GM12865 (cell line): ENCODE results near the gene POLR2E.

Source experiments
- DNase-seq: peaks from one replicate; pipeline ENCODE4 v3.0.0; 2010; ENCODE audit warnings: low read depth
- H3K4me3 ChIP-seq: 2 replicates; pipeline ENCODE4 v1.5.1; 2011; ENCODE audit warnings: mild to moderate bottlenecking, low read depth, low read length, control low read depth
- TF ChIP-seq, protein P1 (sequence below): IDR thresholded peaks from 2 replicates; pipeline ENCODE4 v1.5.1; 2011; ENCODE audit warnings: low read length, control low read depth, low read depth, inconsistent platforms; ENCODE audit not compliant: insufficient read depth; ENCODE audit errors: missing control alignments

POLR2E gene

DNA sequence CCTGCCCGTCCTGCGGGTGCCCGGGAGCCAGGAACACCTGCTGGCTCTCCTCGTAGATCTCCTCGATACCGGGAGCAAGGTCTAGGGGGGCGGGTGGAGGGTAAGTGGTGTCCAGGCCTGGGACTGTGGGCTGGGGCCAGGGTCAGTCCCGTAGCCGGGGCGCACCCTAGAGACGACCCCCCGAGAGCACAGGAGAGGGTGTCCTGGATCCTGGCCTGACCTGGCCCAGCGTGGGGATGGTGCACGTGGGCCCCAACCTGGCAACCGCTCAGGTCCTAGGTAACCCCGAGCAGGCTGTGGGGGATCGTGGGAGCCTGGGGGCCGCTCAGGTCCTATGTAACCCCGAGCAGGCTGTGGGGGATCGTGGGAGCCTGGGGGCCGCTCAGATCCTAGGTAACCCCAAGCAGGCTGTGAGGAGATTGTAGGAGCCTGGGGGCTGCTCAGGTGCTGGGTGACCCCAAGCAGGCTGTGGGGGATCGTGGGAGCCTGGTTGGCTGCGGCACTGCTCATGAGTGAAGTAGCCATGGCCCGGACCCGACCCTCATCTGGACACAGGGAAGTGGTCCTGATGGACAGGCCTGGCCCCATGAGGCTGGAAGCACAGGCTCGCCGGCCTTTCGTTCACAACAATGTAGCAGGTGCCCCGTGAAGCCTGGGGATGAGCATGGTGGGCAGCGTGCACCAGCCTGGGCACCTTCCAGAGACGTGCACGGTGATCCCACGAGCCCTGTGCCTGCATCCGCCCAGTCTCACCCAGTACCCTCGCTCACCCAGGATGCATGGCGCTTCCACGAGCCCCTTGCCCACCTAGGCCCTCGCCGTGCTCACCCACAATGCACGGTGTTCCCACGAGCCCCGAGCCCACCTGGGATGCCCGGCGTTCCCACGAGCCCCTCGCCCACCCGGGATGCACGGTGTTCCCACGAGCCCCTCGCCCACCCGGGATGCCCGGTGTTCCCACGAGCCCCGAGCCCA is 14.8 kb upstream of the POLR2E start:
- DNase-seq, result no peak
- TF ChIP-seq, protein P1, sequence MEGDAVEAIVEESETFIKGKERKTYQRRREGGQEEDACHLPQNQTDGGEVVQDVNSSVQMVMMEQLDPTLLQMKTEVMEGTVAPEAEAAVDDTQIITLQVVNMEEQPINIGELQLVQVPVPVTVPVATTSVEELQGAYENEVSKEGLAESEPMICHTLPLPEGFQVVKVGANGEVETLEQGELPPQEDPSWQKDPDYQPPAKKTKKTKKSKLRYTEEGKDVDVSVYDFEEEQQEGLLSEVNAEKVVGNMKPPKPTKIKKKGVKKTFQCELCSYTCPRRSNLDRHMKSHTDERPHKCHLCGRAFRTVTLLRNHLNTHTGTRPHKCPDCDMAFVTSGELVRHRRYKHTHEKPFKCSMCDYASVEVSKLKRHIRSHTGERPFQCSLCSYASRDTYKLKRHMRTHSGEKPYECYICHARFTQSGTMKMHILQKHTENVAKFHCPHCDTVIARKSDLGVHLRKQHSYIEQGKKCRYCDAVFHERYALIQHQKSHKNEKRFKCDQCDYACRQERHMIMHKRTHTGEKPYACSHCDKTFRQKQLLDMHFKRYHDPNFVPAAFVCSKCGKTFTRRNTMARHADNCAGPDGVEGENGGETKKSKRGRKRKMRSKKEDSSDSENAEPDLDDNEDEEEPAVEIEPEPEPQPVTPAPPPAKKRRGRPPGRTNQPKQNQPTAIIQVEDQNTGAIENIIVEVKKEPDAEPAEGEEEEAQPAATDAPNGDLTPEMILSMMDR, result no peak

DNA sequence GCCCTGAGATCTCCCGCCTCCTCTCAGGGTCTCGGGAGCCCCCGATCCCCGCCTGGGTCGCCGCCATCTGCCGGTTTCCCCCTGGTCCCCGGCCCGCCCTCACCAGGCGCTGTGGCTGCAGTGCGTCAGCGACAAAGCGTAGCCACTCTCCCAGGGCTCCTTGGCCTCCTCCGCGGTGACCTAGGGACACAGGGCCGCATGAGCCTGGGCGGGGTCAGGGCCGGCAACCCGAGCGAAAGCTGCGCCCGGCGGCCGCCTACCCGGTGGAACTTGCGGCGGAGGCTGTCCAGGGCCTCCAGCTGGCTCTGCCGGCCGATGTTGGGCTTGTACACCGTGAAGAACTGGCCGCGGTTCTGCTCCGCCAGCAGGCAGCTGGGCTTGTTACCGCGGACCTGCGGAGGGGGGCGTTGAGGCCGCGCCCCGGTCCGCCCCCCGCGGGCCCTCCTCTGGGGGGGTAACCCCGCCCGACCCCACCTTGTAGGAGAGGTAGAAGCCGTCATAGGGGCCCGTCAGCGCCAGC is 13.9 kb upstream of the POLR2E start:
- no peak overlapping the region for H3K4me3 ChIP-seq
- TF ChIP-seq, protein P1, result no peak
- no peak for DNase-seq

More for the DNA sequence above, 14.8 kb upstream of the POLR2E start:
- H3K4me3 ChIP-seq, result no peak overlapping the region

DNA sequence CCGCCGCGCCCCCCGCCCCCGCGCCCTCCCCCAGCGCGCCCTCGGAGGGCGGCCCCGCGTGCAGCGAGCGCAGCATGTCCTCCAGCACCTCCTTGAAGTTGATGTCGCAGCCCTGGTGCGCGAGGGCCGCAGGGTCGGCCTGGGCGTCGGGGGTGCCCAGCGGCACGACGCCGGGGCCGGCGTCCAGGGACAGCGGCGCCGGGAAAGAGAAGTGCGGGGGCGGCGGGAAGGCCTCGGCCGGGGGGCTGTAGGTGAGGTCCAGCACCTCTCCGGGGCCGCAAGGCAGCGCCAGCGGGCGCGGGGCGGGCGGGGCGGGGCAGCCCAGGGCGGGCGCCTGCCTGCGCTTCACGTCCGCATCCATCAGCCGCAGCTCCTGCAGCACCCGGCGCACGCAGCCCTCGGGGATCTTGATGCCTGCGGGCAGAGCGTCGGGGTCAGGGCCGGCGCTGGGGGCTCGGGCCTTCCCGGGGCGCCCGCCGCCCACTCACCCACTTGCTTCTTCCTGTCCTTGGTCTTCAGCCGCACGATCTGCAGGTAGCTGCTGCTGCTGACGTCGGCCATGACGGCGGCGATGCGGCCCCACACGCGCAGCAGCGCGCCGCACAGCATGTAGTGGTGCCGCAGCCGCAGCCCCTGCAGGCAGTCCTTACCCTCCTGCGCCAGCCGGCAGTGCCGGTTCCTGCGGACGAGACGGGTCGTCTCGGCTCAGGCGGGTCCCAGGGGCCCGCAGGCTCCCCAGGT is 13.3 kb upstream of the POLR2E start:
- no peak overlapping the region for H3K4me3 ChIP-seq
- TF ChIP-seq, protein P1, result no peak
- DNase-seq, result no peak

DNA sequence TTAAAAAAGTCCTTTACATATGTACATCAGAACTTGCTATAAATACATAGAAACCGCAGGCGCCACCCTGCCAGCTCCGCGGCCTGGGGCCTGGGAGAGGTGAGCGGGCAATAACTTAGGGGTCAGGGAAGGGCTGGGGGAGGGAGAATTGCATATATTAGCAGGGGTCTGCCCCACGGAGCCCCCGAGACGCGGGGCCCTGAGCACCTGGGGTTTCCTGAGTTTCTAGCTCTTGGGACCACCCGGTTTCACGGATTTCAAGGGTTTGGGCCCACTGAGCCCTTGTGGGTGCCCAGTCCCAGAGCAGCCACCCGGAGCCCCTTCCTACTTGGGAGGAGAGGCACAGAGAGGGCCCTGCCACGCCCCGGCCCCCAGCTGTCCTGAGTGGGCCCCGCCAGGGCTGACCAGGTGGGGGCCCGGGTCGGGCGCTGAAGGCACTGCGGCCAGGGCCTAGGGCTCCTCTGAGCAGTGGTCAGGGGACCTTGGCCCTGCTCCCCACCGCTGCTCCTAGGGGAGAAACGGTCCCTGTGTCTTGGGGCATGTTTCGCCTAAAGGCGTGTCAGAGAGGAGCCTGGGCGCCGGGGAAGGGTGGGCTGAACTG is 12.6 kb upstream of the POLR2E start:
- no peak overlapping the region for H3K4me3 ChIP-seq
- TF ChIP-seq, protein P1, result no peak
- no peak for DNase-seq

DNA sequence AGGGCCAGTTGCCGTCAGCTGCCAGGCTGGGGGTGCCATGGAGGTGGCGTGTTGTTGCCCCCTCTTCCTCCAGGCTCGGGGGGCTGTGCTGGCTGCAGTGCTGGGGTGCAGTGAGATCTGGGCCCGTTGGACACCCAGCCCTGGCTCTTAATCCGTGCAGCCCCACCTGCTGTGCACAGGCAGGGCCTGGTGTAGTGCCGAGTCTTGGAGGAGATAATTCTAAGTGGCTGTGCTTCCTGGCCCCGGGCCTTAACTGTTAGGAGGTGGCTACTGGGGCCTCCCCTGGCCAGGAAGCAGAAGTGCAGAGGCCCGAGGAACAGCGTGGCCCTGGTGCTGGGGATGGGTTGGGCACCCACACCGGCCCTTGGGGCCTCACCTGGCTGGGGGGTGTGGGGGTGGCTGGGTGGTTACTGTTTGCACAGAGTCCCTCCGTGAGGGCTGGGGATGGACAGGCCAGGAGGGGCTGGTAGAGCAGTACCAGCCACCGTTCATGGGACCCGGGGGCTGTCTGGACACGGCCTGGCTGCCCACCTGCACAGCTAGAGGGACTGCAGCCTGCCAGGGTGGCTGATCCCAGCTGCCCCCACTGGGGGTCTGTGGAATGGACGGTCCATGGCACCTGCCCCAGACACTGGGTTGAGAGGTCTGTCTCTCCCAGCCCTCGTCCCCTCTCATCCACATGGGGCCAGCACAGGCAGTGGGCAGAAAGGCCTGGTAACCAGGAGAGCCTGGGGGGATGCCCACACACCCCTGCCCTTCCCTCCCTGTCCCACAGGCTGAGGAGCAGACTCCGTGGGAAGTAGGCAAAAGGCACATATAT is 11.9 kb upstream of the POLR2E start:
- DNase-seq, result peak; percentile 56
- TF ChIP-seq, protein P1, result no peak
- no peak overlapping the region for H3K4me3 ChIP-seq
